OCI-M2 (cell line): ENCODE results near the gene FOXP1.

Source experiments
- DNase-seq: peaks from one replicate; lab custom pipeline; 2025; ENCODE audit not compliant: unreplicated experiment; lab: John Stamatoyannopoulos, UW

FOXP1 gene

GRCh38 chr3:71488391-71488809, 95.1 kb downstream of the FOXP1 start:
- no peak for DNase-seq

- DNase-seq: no peak
Measured at GRCh38 chr3:71487418-71487817, 96.1 kb downstream of the FOXP1 start.

- DNase-seq: no peak
Measured at GRCh38 chr3:71486831-71487230, 96.7 kb downstream of the FOXP1 start.

DNA sequence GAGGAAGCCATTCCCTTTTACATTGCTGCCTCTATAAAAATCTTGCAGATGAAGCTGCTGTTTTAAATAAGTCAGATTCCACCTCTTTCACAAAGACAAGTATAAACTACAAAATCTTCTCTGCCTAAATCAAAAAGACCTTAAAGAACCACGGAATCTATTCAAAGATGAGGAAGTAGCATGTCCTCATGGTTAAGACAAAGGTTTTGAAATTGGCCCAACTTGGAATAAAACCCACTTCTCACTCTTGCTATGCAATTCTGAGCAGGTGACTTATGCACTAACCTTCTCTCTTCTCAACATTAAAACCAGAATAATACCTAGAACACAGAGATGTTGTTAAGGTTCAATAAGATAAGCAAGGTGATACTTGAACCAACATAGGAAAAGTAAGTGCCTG, 97.6 kb downstream of the FOXP1 start:
- no peak for DNase-seq

- no peak for DNase-seq
Measured at GRCh38 chr3:71484452-71484851, 99.1 kb downstream of the FOXP1 start.

DNA sequence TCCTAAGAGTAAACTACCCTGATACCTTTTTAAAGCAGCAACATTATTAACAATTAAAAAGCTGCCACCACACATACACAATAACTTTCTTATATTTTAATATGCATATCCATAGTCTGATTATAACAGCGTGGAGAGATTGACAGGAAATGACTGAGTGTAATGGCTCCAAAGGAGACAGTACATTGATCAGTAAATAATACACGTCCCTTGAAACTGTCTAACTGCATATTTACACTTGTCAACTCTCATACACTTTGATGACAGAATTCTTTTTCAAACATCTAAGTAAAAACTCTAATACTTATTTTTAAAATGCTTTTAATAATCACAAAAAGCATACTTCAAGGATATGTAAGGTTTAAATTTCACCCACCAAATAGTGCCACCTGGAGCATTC, 99.5 kb downstream of the FOXP1 start:
- no peak for DNase-seq

DNA sequence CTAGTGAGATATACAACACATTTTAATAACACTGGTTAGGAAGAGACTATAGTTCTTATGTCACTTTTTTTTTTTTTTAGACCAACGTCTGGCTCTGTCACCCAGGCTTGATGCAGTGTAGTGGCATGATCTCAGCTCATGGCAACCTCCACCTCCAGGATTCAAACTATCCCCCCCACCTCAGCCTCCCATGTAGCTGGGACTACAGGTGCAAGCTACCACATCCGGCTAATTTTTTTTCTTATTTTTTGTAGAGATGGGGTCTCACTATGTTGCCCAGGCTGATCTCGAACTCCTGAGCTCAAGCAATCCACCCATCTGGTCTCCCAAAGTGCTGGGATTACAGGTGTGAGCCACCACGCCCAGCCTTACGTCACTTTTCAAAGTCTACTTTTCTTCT, 100.8 kb downstream of the FOXP1 start:
- DNase-seq: no peak

GRCh38 chr3:71478568-71478967, 105.0 kb downstream of the FOXP1 start:
- DNase-seq: no peak

DNA sequence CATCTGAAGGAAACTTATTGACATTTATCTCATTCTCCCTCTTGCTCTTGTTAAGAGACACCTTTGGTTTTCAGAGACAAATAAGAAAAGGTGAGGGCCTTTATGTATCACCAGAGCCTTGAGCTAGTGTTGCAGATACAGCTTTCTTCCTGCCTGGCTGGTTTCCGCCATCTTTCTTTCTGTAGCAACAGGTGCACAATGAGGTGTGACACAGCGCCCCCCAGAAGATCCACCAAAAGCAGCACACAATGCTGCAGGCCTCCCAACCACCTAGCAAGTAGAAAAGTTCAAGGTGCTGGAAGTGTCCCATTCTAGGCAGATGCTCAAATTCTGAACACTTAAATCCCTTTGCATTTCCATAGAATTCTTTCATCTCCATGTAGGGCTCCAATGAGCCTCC, 106.6 kb downstream of the FOXP1 start:
- DNase-seq: no peak

GRCh38 chr3:71469138-71469435, 114.4 kb downstream of the FOXP1 start:
- no peak for DNase-seq

DNA sequence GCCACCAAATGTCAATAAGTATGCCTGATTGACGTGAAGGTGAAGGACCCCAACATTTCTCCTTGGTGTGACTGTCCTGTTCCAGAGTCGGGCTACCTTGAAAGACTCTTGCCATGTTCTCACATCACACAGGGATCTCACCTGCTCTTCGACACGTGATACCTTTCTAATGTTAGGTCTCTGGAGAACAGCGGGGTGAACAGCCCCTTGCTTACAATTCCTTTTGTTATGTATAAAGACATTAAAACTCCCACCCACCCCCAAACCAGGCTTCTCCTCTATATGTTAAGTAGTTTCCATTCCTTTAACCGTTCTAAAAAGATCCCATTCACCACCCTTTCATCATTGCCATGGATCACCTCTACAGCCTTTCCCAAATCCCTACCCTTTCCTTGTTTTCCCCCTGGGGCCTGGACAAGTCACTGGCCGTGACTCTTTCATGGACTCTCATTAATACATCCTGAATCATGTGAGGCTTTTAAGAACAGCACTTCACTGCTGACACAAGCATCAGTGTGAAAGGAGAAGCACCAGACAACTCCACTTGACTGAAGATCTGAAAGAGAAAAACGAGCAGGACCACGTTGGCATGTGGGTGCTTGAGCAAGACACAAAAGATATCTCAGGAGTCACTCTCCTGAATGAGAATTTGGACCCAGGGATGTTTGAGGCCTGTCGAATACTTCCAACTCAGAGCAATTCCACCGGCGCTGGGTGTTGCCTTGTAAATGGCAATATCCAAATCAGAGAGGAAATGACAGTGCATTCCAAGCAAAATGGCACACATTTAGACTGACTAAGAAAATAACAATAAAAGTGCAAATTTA, 115.0 kb downstream of the FOXP1 start:
- DNase-seq: no peak

DNA sequence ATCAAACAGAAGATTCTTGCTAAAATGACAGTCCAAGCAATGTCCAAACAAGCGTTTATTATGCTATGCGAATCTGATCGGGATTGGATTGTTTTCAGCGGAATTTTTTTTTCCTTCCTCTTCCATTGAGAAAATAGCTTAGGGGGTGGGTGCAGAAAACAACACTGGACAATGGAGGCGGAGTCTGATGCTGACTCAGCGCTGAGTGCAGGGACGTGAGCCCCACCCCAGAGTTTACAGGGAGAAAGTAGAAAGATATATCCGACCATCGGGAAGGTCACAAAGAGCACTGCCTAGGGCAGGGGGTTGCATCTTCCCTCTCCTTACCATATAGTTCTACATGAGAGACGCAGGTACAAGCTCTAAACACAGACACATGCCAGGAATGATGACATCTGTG, 117.0 kb downstream of the FOXP1 start:
- no peak for DNase-seq

DNA sequence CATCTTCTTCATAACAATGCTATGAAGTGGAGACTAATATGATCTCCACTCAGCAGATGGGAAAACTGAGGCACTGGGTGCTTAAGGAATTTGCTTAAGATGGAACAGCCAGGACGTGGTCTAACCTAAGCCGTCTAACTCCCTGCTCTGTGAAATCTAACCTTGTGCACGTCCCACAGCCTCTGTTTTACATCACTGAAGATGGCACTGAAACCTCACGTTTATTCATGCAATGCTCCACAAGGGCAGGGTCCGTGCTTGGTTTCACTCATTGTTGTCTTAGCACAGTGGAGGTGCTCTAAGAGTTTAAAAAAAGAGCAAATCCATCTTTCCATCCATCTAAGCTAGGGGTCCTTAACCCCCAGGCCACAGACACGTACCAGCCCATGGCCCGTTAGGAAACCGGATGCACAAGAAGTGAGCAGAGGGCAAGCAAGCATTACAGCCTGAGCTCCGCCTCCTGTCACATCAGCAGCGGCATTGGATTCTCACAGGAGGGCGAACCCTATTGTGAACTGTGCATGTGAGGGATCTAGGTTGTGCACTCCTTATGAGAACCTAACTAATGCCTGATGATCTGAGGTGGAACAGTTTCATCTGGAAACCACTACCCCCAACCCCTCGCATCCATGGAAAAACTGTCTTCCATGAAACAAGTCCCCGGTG, 118.0 kb downstream of the FOXP1 start:
- DNase-seq: no peak

GRCh38 chr3:71464613-71465012, 118.9 kb downstream of the FOXP1 start:
- no peak for DNase-seq

DNA sequence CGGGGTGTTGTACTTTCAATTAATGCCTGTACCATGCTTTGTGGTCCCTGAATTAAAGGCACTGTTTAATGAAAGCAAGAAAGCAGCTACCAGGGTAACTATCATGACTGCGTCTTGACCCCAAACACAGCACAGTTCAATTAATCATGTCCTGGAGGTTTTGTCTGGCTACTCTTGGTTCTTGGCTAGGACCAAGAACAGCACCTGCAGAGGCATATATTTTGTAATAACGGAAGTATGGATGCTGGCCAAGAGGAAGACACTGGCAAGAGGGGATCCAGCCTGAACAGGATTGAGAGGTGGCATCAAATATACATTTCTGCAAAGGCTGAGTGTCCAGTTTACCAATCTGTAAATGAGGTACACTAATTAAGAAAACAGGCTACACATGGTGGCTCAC, 119.9 kb downstream of the FOXP1 start:
- DNase-seq: no peak

DNA sequence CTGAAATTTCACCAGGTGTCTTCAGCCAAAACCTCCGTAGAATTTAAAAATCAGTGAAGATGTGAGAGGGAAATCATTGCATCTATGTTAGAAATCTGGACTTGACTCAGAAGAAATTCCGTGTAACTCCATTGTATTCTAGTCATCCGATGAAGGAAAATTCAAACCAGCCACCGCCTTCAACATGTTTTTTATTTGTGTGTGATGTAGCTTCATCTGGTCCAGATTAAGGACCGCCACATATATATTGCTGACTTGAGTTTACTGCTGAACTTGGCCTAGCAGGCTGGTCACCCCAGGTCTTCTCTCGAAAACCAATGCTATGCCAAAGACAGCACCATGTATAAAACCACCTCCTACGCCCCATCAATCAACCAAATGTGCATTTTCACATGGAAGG, 120.9 kb downstream of the FOXP1 start:
- DNase-seq: no peak

GRCh38 chr3:71461749-71462483, 121.6 kb downstream of the FOXP1 start:
- DNase-seq: no peak

DNA sequence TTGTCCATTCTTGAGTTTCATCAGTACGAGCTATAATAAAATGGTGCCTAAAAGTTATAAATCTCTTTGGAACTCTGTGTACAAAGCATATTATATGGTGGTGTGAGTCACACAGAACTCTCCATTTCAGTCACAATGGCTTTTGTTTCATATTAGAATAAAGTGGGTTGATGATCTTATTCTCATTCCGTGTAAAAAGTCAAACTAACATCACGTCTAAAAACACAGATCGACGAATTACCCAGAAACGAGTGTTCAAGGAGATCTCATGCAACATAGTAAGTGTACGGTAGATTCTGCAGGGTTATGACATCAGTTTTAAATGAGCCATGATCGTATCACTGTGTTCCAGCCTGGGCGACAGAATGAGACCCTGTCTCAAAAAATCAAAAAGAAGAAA, 122.4 kb downstream of the FOXP1 start:
- DNase-seq: no peak

- no peak for DNase-seq
Measured at GRCh38 chr3:71458895-71459294, 124.6 kb downstream of the FOXP1 start.

DNA sequence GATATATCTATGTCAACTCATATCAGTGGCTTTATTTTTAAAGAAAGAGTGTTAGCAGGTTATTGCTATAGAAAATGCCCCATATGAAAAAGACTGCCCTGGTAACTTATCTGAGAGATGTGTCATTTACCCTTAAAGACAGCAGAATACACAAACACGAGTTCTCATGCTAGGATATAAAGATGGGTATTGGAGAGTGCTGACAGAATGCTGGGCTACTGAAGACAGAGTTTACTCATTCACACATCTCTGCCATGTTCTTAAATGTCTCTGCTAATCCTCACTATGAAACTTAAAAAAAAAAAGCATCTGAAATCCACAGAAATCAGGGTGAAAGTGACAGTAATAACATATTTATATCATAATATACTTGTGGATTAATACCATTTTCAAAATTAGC, 126.7 kb downstream of the FOXP1 start:
- no peak for DNase-seq

GRCh38 chr3:71456156-71456555, 127.4 kb downstream of the FOXP1 start:
- no peak for DNase-seq
